Measurements from ENCODE around the gene PACSIN1. TPM values are rescaled to one million over a fixed set of nuclear protein-coding genes. Genes with fewer than 3 reads are reported as not detected.
A peak's percentile ranks its signal among the peaks of the same experiment; 100 is the strongest.

The PACSIN1 gene
- total and polyA plus RNA-seq, 12 donors: 0.77 to 11.2 (median 5.9) TPM

GRCh38 chr6:34466242-34467185 lies 638 bp downstream of the PACSIN1 start:
- ATAC-seq (peak in 3 of 8 donors; percentile 4 to 16 (median 5)), DNase-seq (peak in 1 of 2 donors; percentile 20)
- 25 to 26% methylated on average over 28 of the region's 28 CpGs for WGBS, 2 donors
- peak overlapping the region; percentile 18 to 56 (median 48) for H3K4me3 ChIP-seq
- H3K9me3 ChIP-seq: no peaks in the 10 kb centered on the region
- no peaks in the 10 kb centered on the region for H3K36me3 ChIP-seq
- H3K27ac ChIP-seq: no peak overlapping the region
- intact Hi-C loops (cut with DNase I): loop anchor here in 3 of 10 donors (10.0 kb wide), 2 partner anchors 138 to 238 kb away; no protein-coding TSS in a partner anchor
- H3K4me1 ChIP-seq: peaks cover 0 to 14% (median 6%) of the 10 kb centered on the region in 9 donors
- peaks cover 0 to 36% (median 26%) of the 10 kb centered on the region in 7 donors for H3K27me3 ChIP-seq
- TF ChIP-seq CTCF (IDR thresholded peaks at IDR 0.05): no peak

GRCh38 chr6:34468378-34468892 lies 2.6 kb downstream of the PACSIN1 start:
- Histone ChIP-seq H3K36me3 (no peaks in the 10 kb centered on the region), H3K4me3 (no peak overlapping the region), H3K9me3 (peaks cover 0 to 2% (median 0%) of the 10 kb centered on the region in 11 donors), H3K27me3 (peaks cover 0 to 36% (median 26%) of the 10 kb centered on the region in 7 donors), H3K27ac (no peak overlapping the region), H3K4me1 (peaks cover 0 to 14% (median 6%) of the 10 kb centered on the region in 9 donors)
- DNase-seq: no peak
- ATAC-seq: peak in 1 of 8 donors; percentile 8
- 78 to 79% methylated on average over 4 of the region's 4 CpGs for WGBS, 2 donors
- no peak for TF ChIP-seq CTCF (IDR thresholded peaks at IDR 0.05)
- intact Hi-C loops (cut with DNase I): loop anchor here in 3 of 10 donors (10.0 kb wide), 2 partner anchors 136 to 236 kb away; no protein-coding TSS in a partner anchor

GRCh38 chr6:34469499-34469898 lies 3.6 kb downstream of the PACSIN1 start:
- intact Hi-C loops (cut with DNase I): loop anchor here in 3 of 10 donors (10.0 kb wide), 2 partner anchors 135 to 235 kb away; no protein-coding TSS in a partner anchor
- no peak overlapping the region for H3K27ac ChIP-seq
- no peak overlapping the region for H3K4me3 ChIP-seq
- no peak for TF ChIP-seq CTCF (IDR thresholded peaks at IDR 0.05)
- DNase-seq (no peak), ATAC-seq (no peak)
- 77 to 87% methylated on average over 3 of the region's 3 CpGs for WGBS, 2 donors
- H3K36me3 ChIP-seq: no peaks in the 10 kb centered on the region
- peaks cover 0 to 27% (median 22%) of the 10 kb centered on the region in 7 donors for H3K27me3 ChIP-seq
- peaks cover 0 to 12% (median 0%) of the 10 kb centered on the region in 11 donors for H3K9me3 ChIP-seq
- H3K4me1 ChIP-seq: peaks cover 0 to 14% (median 6%) of the 10 kb centered on the region in 9 donors

GRCh38 chr6:34472425-34472824 lies 6.5 kb downstream of the PACSIN1 start:
- intact Hi-C loops (cut with DNase I): no loop called here
- no peak for ATAC-seq
- Histone ChIP-seq H3K27me3 (no peaks in the 10 kb centered on the region), H3K4me3 (no peak overlapping the region), H3K9me3 (peaks cover 0 to 12% (median 0%) of the 10 kb centered on the region in 11 donors), H3K4me1 (no peaks in the 10 kb centered on the region), H3K27ac (no peak overlapping the region), H3K36me3 (no peaks in the 10 kb centered on the region)
- 81 to 85% methylated on average over 5 of the region's 5 CpGs for WGBS, 2 donors
- no peak for TF ChIP-seq CTCF (IDR thresholded peaks at IDR 0.05)
- no peak for DNase-seq
